Esophagus squamous epithelium (tissue), 4 donors: ENCODE measurements around the gene WSCD2.

Source experiments
- CTCF ChIP-seq, 6 experiments: fragments of 450-650 bp in 4 of 6; fragments of 200-600 bp in 2 of 6; sonication (generic) in 2 of 6; IDR thresholded peaks; one replicate each; pipeline ENCODE4 v1.5.1; 2016 to 2019; ENCODE audit warnings: antibody characterized with exemption in 6 of 6, mild to moderate bottlenecking in 4 of 6, moderate library complexity in 4 of 6
- POLR2A ChIP-seq, 4 donors: fragments of 450-650 bp; IDR thresholded peaks; one replicate each; pipeline ENCODE4 v1.6.1; 2017; ENCODE audit warnings: antibody characterized with exemption in 4 of 4, mild to moderate bottlenecking in 4 of 4, moderate library complexity in 3 of 4

DNA sequence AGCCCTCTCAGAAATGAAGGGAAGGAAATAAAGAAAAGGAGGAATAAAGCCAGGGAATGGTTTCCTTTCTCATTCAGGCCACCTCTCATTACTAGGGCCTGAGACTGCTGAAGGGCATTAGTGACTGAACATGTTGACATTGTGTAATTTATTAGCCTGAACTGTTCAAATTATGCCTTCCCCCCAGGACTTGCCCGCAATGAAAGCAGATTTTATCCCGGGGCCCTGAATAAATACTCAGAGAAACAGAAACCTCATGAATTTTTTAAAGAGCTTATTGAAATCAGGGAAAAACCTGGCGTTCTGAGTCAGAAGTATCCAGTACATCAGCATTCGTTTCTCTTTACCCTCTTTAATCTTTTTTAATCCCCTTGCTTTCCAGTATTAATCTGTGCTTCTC is 35.9 kb upstream of the WSCD2 start:
- TF ChIP-seq CTCF (IDR thresholded peaks at IDR 0.05) (no peak), POLR2A (IDR thresholded peaks at IDR 0.05) (no peak)
